Measurements from ENCODE around the gene COQ6.

DNA sequence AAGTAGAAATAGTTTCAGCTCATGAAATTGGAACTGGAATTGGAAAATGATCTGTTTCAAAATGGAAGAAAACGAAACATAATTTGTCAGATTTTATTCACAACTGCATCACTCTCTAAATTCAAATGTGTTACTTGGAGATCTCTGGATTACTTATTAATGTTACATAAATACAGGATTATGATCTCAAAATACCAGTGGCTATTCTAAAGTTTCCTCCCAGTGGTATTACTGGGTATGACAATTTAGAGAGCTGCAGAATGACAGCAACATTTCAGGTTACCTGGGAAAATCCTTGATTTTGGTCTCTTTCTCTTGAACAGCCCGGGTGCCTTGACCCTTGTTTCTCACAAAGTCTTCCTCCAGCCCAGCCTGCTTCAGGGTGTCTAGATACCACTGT lies 14.4 kb upstream of the COQ6 start:
- TF ChIP-seq CTCF (IDR thresholded peaks at IDR 0.05) (peak; percentile 43), ZFX (IDR thresholded peaks at IDR 0.05; ENCODE audit: borderline replicate concordance) (no peak)

Measured in 22Rv1 (cell line).